ENCODE results near the gene VAMP5.

GRCh38 chr2:85600235-85600575 lies 16.0 kb downstream of the VAMP5 start:
- TF ChIP-seq CTCF (conservative IDR thresholded peaks at IDR 0.05; ENCODE audit: low read depth in 2 of 2) (no peak), EZH2phosphoT487 (IDR thresholded peaks at IDR 0.05; ENCODE audit: unreplicated experiment) (no peak), JUNB (IDR thresholded peaks at IDR 0.05; ENCODE audit: unreplicated experiment) (no peak), EZH2 (IDR thresholded peaks at IDR 0.05; ENCODE audit: low read depth, unreplicated experiment) (no peak), POLR2AphosphoS5 (IDR thresholded peaks at IDR 0.05; ENCODE audit: low read depth) (no peak), REST (IDR thresholded peaks at IDR 0.05; ENCODE audit: unreplicated experiment) (no peak), NANOG (IDR thresholded peaks at IDR 0.05; ENCODE audit: borderline replicate concordance) (no peak), ZNF114 (CRISPR knock-in tag; IDR thresholded peaks at IDR 0.05) (no peak), CREB1 (CRISPR knock-in tag; IDR thresholded peaks at IDR 0.05; ENCODE audit: low read depth) (no peak), ZNF462 (CRISPR knock-in tag; IDR thresholded peaks at IDR 0.05) (no peak), STAT1 (IDR thresholded peaks at IDR 0.05; ENCODE audit: unreplicated experiment) (no peak), ETS1 (IDR thresholded peaks at IDR 0.05) (no peak), ZNF331 (CRISPR knock-in tag; IDR thresholded peaks at IDR 0.05; ENCODE audit: low read depth) (no peak)

Measured in GM23338 (cell line).